Stimulated activated CD4-positive, alpha-beta T cell treated with anti-CD3 and anti-CD28 coated beads, Interleukin-1b, Interleukin-23, amount 100 ng/mL, for 24 hours (primary cell): ENCODE measurements around the gene EZH2.

Experiments
- DNase-seq, 4 experiments: peaks; one replicate each; pipeline ENCODE4 v3.0.0-alpha.2; 2020; ENCODE audit warnings: low read depth in 4 of 4, low spot score in 1 of 4

EZH2 gene

GRCh38 chr7:148809856-148810255 lies 74.2 kb downstream of the EZH2 start:
- DNase-seq = no peak

- no peak for DNase-seq
Observed at GRCh38 chr7:148807436-148807835, 76.7 kb downstream of the EZH2 start.

- no peak for DNase-seq
Observed at GRCh38 chr7:148806187-148806586, 77.9 kb downstream of the EZH2 start.

GRCh38 chr7:148804343-148805235 lies 79.5 kb downstream of the EZH2 start:
- DNase-seq = no peak

- no peak for DNase-seq
Observed at GRCh38 chr7:148803094-148803493, 81.0 kb downstream of the EZH2 start.

GRCh38 chr7:148802101-148802493 lies 82.0 kb downstream of the EZH2 start:
- DNase-seq = no peak

- no peak for DNase-seq
Observed at GRCh38 chr7:148800677-148801076, 83.4 kb downstream of the EZH2 start.

GRCh38 chr7:148799893-148800555 lies 84.1 kb downstream of the EZH2 start:
- no peak for DNase-seq

GRCh38 chr7:148796841-148797240 lies 87.2 kb downstream of the EZH2 start:
- DNase-seq = no peak

- no peak for DNase-seq
Observed at GRCh38 chr7:148794476-148794875, 89.6 kb downstream of the EZH2 start.

- no peak for DNase-seq
Observed at GRCh38 chr7:148793590-148793989, 90.5 kb downstream of the EZH2 start.

- DNase-seq = no peak
Observed at GRCh38 chr7:148791546-148791945, 92.5 kb downstream of the EZH2 start.

- DNase-seq = no peak
Observed at GRCh38 chr7:148790850-148791249, 93.2 kb downstream of the EZH2 start.

- DNase-seq = no peak
Observed at GRCh38 chr7:148790131-148790726, 93.9 kb downstream of the EZH2 start.

GRCh38 chr7:148789220-148789619 lies 94.9 kb downstream of the EZH2 start:
- no peak for DNase-seq

GRCh38 chr7:148787571-148788295 lies 96.4 kb downstream of the EZH2 start:
- DNase-seq = no peak

GRCh38 chr7:148783801-148784527 lies 100.1 kb downstream of the EZH2 start:
- DNase-seq = no peak

- no peak for DNase-seq
Observed at GRCh38 chr7:148782757-148783456, 101.2 kb downstream of the EZH2 start.

- DNase-seq = no peak
Observed at GRCh38 chr7:148774471-148774870, 109.6 kb downstream of the EZH2 start.

GRCh38 chr7:148773334-148773733 lies 110.8 kb downstream of the EZH2 start:
- DNase-seq = no peak
